Caco-2 (cell line): ENCODE results near the gene TNFRSF17. TPM values are rescaled to one million over a fixed set of nuclear protein-coding genes. Genes with fewer than 3 reads are reported as not detected.

ENCODE experiments used
- BruUV-seq: library from RNA; stranded (reverse); fragments of 400-500 nt; replicated peaks from 2 replicates; lab custom pipeline; 2021; lab: Mats Ljungman, UMichigan
- CTCF ChIA-PET: fragments of 300-600 bp; sonication (Branson Sonifier 250); formaldehyde crosslinking; loops from one replicate; lab custom pipeline; 2022; ENCODE audit warnings: antibody characterized with exemption; lab: Charles Lee
- POLR2A ChIA-PET: fragments of 300-600 bp; sonication (Branson Sonifier 250); formaldehyde crosslinking; loops from one replicate; lab custom pipeline; 2022; ENCODE audit warnings: antibody characterized with exemption; lab: Charles Lee
- DNase-seq, 2 experiments: peaks; one replicate each; pipeline versions ENCODE4 v3.0.0 to v3.0.0-alpha.2; 2020 to 2022
- H3K27me3 ChIP-seq: replicated peaks from 2 replicates; pipeline ENCODE4 v1.6.0; 2011; ENCODE audit warnings: low read length; ENCODE audit not compliant: control insufficient read depth, insufficient read depth
- H3K36me3 ChIP-seq: 2 replicates; pipeline ENCODE4 v1.5.1; 2011; ENCODE audit warnings: low read length; ENCODE audit not compliant: control insufficient read depth, insufficient read depth
- H3K4me1 ChIP-seq: fragments of 250-450 bp; sonication (Bioruptor Pico); 2 replicates; pipeline ENCODE4 v1.5.1; 2020; ENCODE audit warnings: mild to moderate bottlenecking
- H3K4me3 ChIP-seq: 2 replicates; pipeline ENCODE4 v1.5.1; 2011; ENCODE audit warnings: low read depth, mild to moderate bottlenecking, control low read depth, low read length
- H3K9me3 ChIP-seq: fragments of 250-450 bp; sonication (Bioruptor Pico); 2 replicates; pipeline ENCODE4 v1.5.1; 2020; ENCODE audit warnings: mild to moderate bottlenecking, moderate library complexity
- H3K27ac Mint-ChIP-seq: one replicate; pipeline ENCODE4 v1.8.0; 2022; ENCODE audit warnings: mixed read lengths; ENCODE audit not compliant: unreplicated experiment
- H3K27me3 Mint-ChIP-seq: one replicate; pipeline ENCODE4 v1.8.0; 2022; ENCODE audit warnings: mixed read lengths; ENCODE audit not compliant: insufficient read depth, unreplicated experiment
- H3K36me3 Mint-ChIP-seq: one replicate; pipeline ENCODE4 v1.8.0; 2022; ENCODE audit warnings: mild to moderate bottlenecking, mixed read lengths; ENCODE audit not compliant: insufficient read depth, unreplicated experiment
- H3K4me1 Mint-ChIP-seq: one replicate; pipeline ENCODE4 v1.8.0; 2022; ENCODE audit warnings: low read depth, mixed read lengths; ENCODE audit not compliant: unreplicated experiment
- H3K4me3 Mint-ChIP-seq: one replicate; pipeline ENCODE4 v1.8.0; 2022; ENCODE audit warnings: mild to moderate bottlenecking, moderate library complexity, mixed read lengths; ENCODE audit not compliant: unreplicated experiment
- H3K9me3 Mint-ChIP-seq: one replicate; pipeline ENCODE4 v1.8.0; 2022; ENCODE audit warnings: mixed read lengths; ENCODE audit not compliant: unreplicated experiment
- CTCF ChIP-seq, 2 experiments: fragments of 200-600 bp in 1 of 2; IDR thresholded peaks; 1 replicate in 1 of 2; 2 replicates in 1 of 2; pipeline versions ENCODE4 v1.5.1 to v1.8.0; 2011 to 2022; ENCODE audit warnings: antibody characterized with exemption in 1 of 2, control low read depth in 1 of 2, inconsistent platforms in 1 of 2, low read depth in 1 of 2, low read length in 1 of 2, mild to moderate bottlenecking in 1 of 2, moderate library complexity in 1 of 2; ENCODE audit not compliant: insufficient read depth in 1 of 2, severe bottlenecking in 1 of 2, unreplicated experiment in 1 of 2
- intact Hi-C: fragments of 100-400 bp; cut with micrococcal nuclease; formaldehyde crosslinking; loops from one replicate; pipeline ENCODE4 v1.10.0; 2022; ENCODE audit not compliant: unreplicated experiment
- total RNA-seq: library from RNA; stranded (reverse); gene quantifications from 2 replicates; pipeline ENCODE4 v1.2.3, GENCODE V29; 2022

Gene TNFRSF17
- total RNA-seq, 1 experiment from 2014 or later = not detected

GRCh38 chr16:11996433-11997330 is 31.7 kb downstream of the TNFRSF17 start:
- CTCF ChIA-PET = no interaction called here
- no peak overlapping the region for H3K27ac Mint-ChIP-seq
- no peaks in the 10 kb centered on the region for H3K9me3 Mint-ChIP-seq
- H3K36me3 Mint-ChIP-seq = no peaks in the 10 kb centered on the region
- no peaks in the 10 kb centered on the region for H3K27me3 Mint-ChIP-seq
- POLR2A ChIA-PET = interaction anchor here (0.7 kb wide), 1 partner anchor 271 kb away, joined by 3 read pairs; no protein-coding TSS in a partner anchor
- Histone ChIP-seq H3K27me3 (no peaks in the 10 kb centered on the region), H3K9me3 (no peaks in the 10 kb centered on the region), H3K36me3 (no peaks in the 10 kb centered on the region), H3K4me1 (no peaks in the 10 kb centered on the region), H3K4me3 (no peak overlapping the region)
- H3K4me1 Mint-ChIP-seq = no peaks in the 10 kb centered on the region
- no peak for DNase-seq
- no peak overlapping the region for H3K4me3 Mint-ChIP-seq
- intact Hi-C loops = no loop called here
- no TSS peak for BruUV-seq
- no peak for TF ChIP-seq CTCF (IDR thresholded peaks at IDR 0.05; ENCODE audit: insufficient read depth in 1 of 2, low read depth in 1 of 2, low read length in 1 of 2, severe bottlenecking in 1 of 2, unreplicated experiment in 1 of 2)

GRCh38 chr16:12000032-12000431 is 35.0 kb downstream of the TNFRSF17 start:
- Mint-ChIP-seq H3K27ac (no peak overlapping the region), H3K9me3 (no peaks in the 10 kb centered on the region), H3K27me3 (no peaks in the 10 kb centered on the region), H3K36me3 (no peaks in the 10 kb centered on the region), H3K4me1 (no peaks in the 10 kb centered on the region), H3K4me3 (no peak overlapping the region)
- ChIA-PET CTCF (no interaction called here), POLR2A (no interaction called here)
- DNase-seq = no peak
- Histone ChIP-seq H3K36me3 (no peaks in the 10 kb centered on the region), H3K4me1 (no peaks in the 10 kb centered on the region), H3K9me3 (no peaks in the 10 kb centered on the region), H3K27me3 (no peaks in the 10 kb centered on the region), H3K4me3 (no peak overlapping the region)
- no peak for TF ChIP-seq CTCF (IDR thresholded peaks at IDR 0.05; ENCODE audit: insufficient read depth in 1 of 2, low read depth in 1 of 2, low read length in 1 of 2, severe bottlenecking in 1 of 2, unreplicated experiment in 1 of 2)
- intact Hi-C loops = no loop called here
- BruUV-seq = no TSS peak

- no peak overlapping the region for H3K4me3 Mint-ChIP-seq
- no peaks in the 10 kb centered on the region for H3K9me3 Mint-ChIP-seq
- no TSS peak for BruUV-seq
- H3K27ac Mint-ChIP-seq = no peak overlapping the region
- ChIA-PET POLR2A (no interaction called here), CTCF (interaction anchor here (0.7 kb wide), 1 partner anchor 57 kb away, joined by 3 read pairs; no protein-coding TSS in a partner anchor)
- no peak for DNase-seq
- no peaks in the 10 kb centered on the region for H3K27me3 ChIP-seq
- H3K4me1 Mint-ChIP-seq = no peaks in the 10 kb centered on the region
- no peak for TF ChIP-seq CTCF (IDR thresholded peaks at IDR 0.05; ENCODE audit: insufficient read depth in 1 of 2, low read depth in 1 of 2, low read length in 1 of 2, severe bottlenecking in 1 of 2, unreplicated experiment in 1 of 2)
- no peaks in the 10 kb centered on the region for H3K9me3 ChIP-seq
- intact Hi-C loops = no loop called here
- no peaks in the 10 kb centered on the region for H3K36me3 ChIP-seq
- H3K36me3 Mint-ChIP-seq = no peaks in the 10 kb centered on the region
- H3K4me1 ChIP-seq = no peaks in the 10 kb centered on the region
- no peaks in the 10 kb centered on the region for H3K27me3 Mint-ChIP-seq
- no peak overlapping the region for H3K4me3 ChIP-seq
Observed at GRCh38 chr16:12002447-12003006, 37.5 kb downstream of the TNFRSF17 start.
